Thymus (tissue), 11 donors: ENCODE results near the gene SHISAL2A. TPM values are rescaled to one million over a fixed set of nuclear protein-coding genes. Genes with fewer than 3 reads are reported as not detected.
"Not testable (repeated sequence)": the region's sequence is repeated elsewhere in the genome, so short reads cannot be mapped to it uniquely, and the experiment has no call there.

Experiments used
- DNase-seq, 9 donors: peaks; one replicate each; pipeline ENCODE4 v3.0.0-alpha.2; 2013; ENCODE audit warnings: low spot score in 9 of 9, low read depth in 6 of 9, missing footprints in 1 of 9
- H3K27ac ChIP-seq, 2 donors: one replicate each; pipeline ENCODE4 v1.5.1; 2013; ENCODE audit warnings: control low read depth in 1 of 2, low read depth in 1 of 2, low read length in 1 of 2, mild to moderate bottlenecking in 1 of 2, moderate library complexity in 1 of 2
- H3K27me3 ChIP-seq, 2 donors: one replicate each; pipeline ENCODE4 v1.5.1; 2013; ENCODE audit warnings: low read length in 1 of 2; ENCODE audit not compliant: control insufficient read depth in 2 of 2, insufficient read depth in 1 of 2
- H3K36me3 ChIP-seq, 2 donors: one replicate each; pipeline ENCODE4 v1.5.1; 2013; ENCODE audit warnings: low read length in 1 of 2, mild to moderate bottlenecking in 1 of 2, moderate library complexity in 1 of 2; ENCODE audit not compliant: control insufficient read depth in 2 of 2, insufficient read depth in 2 of 2
- H3K4me1 ChIP-seq, 2 donors: one replicate each; pipeline ENCODE4 v1.5.1; 2013; ENCODE audit warnings: low read length in 2 of 2; ENCODE audit not compliant: control insufficient read depth in 2 of 2, insufficient read depth in 2 of 2
- H3K4me3 ChIP-seq, 2 donors: one replicate each; pipeline ENCODE4 v1.5.1; 2013; ENCODE audit warnings: low read length in 2 of 2, control low read depth in 1 of 2, mild to moderate bottlenecking in 1 of 2
- H3K9me3 ChIP-seq, 2 donors: one replicate each; pipeline ENCODE4 v1.5.1; 2013; ENCODE audit warnings: low read length in 1 of 2, mild to moderate bottlenecking in 1 of 2; ENCODE audit not compliant: control insufficient read depth in 2 of 2, insufficient read depth in 1 of 2
- WGBS: extraction: QIAGEN DNeasy Blood & Tissue Kit; methylation state at CpG from one replicate; pipeline ENCODE4 v1.1.7; 2013; 5-methylcytosine and 5-hydroxymethylcytosine counted together
- polyA plus RNA-seq: library from polyadenylated mRNA; stranded (reverse); fragments of 200-250 nt; gene quantifications from one replicate; pipeline ENCODE4 v1.2.3, GENCODE V29; 2013
- total RNA-seq: library from RNA; stranded (reverse); fragments of 120-200 nt; gene quantifications from one replicate; pipeline ENCODE4 v1.2.4, GENCODE V29; 2013
- donor health status: healthy.

The SHISAL2A gene
- total and polyA plus RNA-seq, 2 donors = 0.61 to 2.6 TPM

DNA sequence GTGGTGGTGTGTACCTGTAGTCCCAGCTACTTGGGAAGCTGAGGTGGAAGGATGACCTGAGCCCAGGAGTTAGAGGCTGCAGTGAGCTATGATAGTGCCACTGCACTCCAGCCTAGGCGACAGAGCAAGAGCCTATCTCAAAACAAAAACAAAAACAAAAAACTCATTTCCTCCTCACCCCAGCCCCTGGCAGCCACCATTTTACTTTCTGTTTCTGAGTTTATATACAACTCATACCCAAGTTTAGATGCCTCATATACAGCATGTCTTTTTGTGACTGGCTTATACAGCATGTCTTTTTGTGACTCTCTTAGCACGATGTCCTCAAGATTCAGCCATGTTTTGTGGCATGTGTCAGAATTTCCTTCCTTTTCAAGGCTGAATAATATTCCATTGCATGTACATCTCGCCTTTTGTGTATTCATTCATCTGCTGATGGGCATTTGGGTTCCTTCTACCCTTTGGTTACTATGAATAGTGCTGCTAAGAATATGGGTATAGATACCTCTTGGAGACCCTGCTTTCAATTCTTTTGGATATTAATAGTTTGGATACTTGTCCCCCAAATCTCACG is 50.5 kb downstream of the SHISAL2A start:
- WGBS = 97% methylated on average over 4 of the region's 4 CpGs
- no peak overlapping the region for H3K27ac ChIP-seq
- no peak for DNase-seq
- H3K4me3 ChIP-seq = no peak overlapping the region
- H3K4me1 ChIP-seq = peaks cover 0 to 3% of the 10 kb centered on the region in 2 donors
- H3K27me3 ChIP-seq = no peaks in the 10 kb centered on the region
- peaks cover 0 to 4% of the 10 kb centered on the region in 2 donors for H3K9me3 ChIP-seq
- peaks cover 3 to 8% of the 10 kb centered on the region in 2 donors for H3K36me3 ChIP-seq

DNA sequence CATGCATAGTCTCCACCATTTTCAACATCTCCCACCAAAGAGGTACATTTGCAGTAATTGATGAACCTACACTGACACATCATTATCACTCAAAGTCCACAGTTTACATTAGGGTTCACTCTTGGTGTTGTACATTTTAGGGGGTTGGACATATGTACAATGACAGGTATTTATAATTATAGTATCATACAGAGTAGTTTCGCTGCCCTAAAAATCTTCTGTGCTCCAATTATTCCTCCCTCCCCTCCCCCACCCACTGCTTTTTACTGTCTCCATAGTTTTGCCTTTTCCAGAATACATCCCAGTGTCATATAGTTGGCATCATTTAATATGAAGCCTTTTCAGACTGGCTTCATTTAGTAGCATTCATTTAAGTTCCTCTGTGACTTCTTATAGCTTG is 51.6 kb downstream of the SHISAL2A start:
- H3K27me3 ChIP-seq = no peaks in the 10 kb centered on the region
- no peak overlapping the region for H3K27ac ChIP-seq
- peaks cover 0 to 3% of the 10 kb centered on the region in 2 donors for H3K4me1 ChIP-seq
- H3K4me3 ChIP-seq = no peak overlapping the region
- peaks cover 0 to 4% of the 10 kb centered on the region in 2 donors for H3K9me3 ChIP-seq
- DNase-seq = no peak
- 98% methylated on average over 1 of the region's 1 CpG for WGBS
- peaks cover 3 to 8% of the 10 kb centered on the region in 2 donors for H3K36me3 ChIP-seq

DNA sequence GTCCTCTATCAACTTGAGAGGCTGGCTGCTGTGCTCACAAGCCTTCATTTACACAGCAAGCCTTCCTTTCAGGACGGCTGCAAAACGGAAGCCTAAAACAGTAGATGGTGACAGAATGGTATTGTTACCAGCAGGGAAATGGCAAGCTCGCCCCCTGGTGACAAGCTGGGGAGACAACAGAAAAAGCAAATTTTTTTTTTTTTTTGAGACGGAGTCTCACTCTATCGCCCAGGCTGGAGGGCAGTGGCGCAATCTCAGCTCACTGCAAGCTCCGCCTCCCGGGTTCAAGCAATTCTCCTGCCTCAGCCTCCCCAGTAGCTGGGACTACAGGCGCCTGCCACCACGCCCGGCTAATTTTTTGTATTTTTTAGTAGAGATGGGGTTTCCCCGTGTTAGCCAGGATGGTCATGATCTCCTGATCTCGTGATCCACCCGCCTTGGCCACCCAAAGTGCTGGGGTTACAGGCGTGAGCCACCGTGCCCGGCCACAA is 53.3 kb downstream of the SHISAL2A start:
- not testable (repeated sequence) for H3K4me1 ChIP-seq, H3K27me3 ChIP-seq, H3K36me3 ChIP-seq, H3K9me3 ChIP-seq, H3K4me3 ChIP-seq
- WGBS = 64% methylated on average over 17 of the region's 17 CpGs
- peak overlapping the region in 1 of 2 donors; percentile 36 for H3K27ac ChIP-seq
- peak; percentile 60 to 91 (median 72) for DNase-seq

DNA sequence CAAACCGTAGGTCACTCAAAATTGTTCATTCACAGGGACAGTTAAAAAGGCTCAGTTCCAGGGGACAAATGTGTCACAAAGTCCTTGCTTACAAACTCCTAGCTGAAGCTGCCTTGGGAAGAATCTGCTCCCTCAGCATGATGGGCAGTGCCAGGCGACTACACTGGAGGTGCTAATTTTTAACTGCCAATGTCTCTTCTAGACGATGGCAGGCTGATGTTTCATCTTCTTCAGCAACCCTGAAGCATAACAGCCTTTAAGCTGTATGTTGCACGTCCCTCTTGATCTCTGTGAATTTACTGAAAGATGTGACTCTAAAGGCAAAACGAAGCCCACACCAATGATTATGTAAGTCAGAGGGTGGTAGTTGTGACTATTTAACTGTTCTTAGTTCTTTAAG is 53.9 kb downstream of the SHISAL2A start:
- peaks cover 0 to 4% of the 10 kb centered on the region in 2 donors for H3K9me3 ChIP-seq
- WGBS = 98% methylated on average over 5 of the region's 5 CpGs
- H3K4me3 ChIP-seq = no peak overlapping the region
- no peak overlapping the region for H3K27ac ChIP-seq
- H3K4me1 ChIP-seq = peaks cover 0 to 3% of the 10 kb centered on the region in 2 donors
- DNase-seq = no peak
- H3K36me3 ChIP-seq = peaks cover 7 to 8% of the 10 kb centered on the region in 2 donors
- H3K27me3 ChIP-seq = no peaks in the 10 kb centered on the region

DNA sequence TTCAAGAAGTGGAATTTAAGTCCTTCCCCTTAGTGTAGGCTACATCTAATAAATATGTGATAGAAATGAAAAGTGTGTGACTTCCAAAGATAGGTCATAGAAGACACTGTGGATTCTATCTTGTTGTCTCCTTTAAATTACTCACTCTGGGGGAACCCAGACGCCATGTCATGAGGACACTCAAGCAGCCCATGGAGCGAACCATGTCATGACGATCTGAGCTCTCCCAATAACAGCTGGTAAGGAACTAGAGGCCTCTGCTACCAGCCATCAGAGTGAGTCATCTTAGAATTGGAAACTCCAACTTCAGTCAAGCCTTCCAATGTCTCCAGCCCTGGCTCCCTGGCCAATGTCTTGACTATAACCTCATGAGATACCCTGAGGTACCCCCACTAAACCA is 58.9 kb downstream of the SHISAL2A start:
- H3K36me3 ChIP-seq = peaks cover 7 to 20% of the 10 kb centered on the region in 2 donors
- H3K4me1 ChIP-seq = no peaks in the 10 kb centered on the region
- 99% methylated on average over 3 of the region's 3 CpGs for WGBS
- H3K4me3 ChIP-seq = no peak overlapping the region
- H3K9me3 ChIP-seq = peaks cover 0 to 4% of the 10 kb centered on the region in 2 donors
- no peaks in the 10 kb centered on the region for H3K27me3 ChIP-seq
- H3K27ac ChIP-seq = no peak overlapping the region
- DNase-seq = no peak

DNA sequence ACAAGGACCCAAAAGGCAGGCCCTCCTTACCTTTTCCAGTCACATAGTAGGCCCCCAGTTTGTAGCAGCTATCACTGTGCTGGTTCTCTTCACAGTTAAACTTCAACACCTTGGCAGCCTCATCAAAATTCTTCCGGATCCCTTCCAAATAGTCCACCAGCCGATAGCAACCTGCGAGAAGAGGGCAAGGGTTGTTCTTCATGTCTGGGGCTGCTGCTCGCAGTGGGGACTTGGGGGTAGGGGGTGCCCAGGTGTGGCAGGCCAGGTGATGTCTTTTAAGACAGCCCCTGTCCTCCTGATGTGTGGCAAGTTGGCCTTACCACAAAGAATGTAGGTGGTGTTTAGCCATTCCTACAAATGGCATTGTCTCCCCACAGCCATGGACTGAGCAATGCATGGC is 59.7 kb downstream of the SHISAL2A start:
- Histone ChIP-seq H3K4me3 (no peak overlapping the region), H3K27ac (no peak overlapping the region), H3K9me3 (peaks cover 0 to 3% of the 10 kb centered on the region in 2 donors), H3K27me3 (no peaks in the 10 kb centered on the region), H3K4me1 (peaks cover under 1 to 6% of the 10 kb centered on the region in 2 donors), H3K36me3 (peaks cover 4 to 15% of the 10 kb centered on the region in 2 donors)
- DNase-seq = no peak
- WGBS = over 99% methylated on average over 4 of the region's 4 CpGs

DNA sequence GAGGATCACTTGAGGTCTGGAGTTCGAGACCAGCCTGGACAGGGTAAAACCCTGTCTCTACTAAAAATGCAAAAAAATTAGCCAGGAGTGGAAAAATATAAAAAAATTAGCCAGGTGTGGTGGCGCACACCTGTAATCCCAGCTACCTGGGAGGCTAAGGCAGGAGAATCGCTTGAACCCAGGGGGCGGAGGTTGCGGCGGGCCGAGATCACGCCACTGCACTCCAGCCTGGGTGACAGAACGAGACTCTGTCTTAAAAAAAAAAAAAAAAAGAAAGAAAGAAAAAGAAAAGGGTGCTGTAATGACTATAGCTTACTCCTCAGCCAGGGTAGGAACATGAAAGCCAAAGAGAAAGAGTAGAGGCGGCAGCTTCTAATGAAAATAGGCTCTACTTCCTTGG is 60.4 kb downstream of the SHISAL2A start:
- DNase-seq, H3K27ac ChIP-seq, H3K9me3 ChIP-seq, H3K27me3 ChIP-seq, H3K4me3 ChIP-seq: not testable (repeated sequence)
- Histone ChIP-seq H3K4me1 (peaks cover 2 to 11% of the 10 kb centered on the region in 2 donors), H3K36me3 (peaks cover 3 to 12% of the 10 kb centered on the region in 2 donors)
- WGBS = 97% methylated on average over 10 of the region's 10 CpGs

DNA sequence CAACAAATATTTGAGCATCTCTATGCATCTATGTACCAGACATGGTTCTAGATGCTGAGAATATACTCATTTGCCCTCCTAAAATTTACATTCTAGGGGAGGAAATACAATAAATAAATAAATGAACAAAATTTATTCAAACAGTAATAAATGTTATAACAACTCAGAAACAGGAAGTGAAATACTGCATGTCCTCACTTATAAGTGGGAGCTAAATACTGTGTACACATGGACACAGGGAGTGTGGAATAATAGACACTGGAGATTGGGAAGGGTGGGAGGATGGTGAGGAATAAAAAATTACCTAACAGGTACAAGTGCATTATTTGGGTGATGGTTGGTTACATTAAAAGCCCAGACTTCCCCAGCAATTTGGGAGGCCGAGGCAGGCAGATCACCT is 60.9 kb downstream of the SHISAL2A start:
- H3K36me3 ChIP-seq = peaks cover 3 to 12% of the 10 kb centered on the region in 2 donors
- H3K4me3 ChIP-seq = no peak overlapping the region
- no peaks in the 10 kb centered on the region for H3K9me3 ChIP-seq
- DNase-seq = no peak
- peaks cover 0 to 5% of the 10 kb centered on the region in 2 donors for H3K27me3 ChIP-seq
- peaks cover 2 to 14% of the 10 kb centered on the region in 2 donors for H3K4me1 ChIP-seq
- H3K27ac ChIP-seq = no peak overlapping the region
- WGBS = 96% methylated on average over 1 of the region's 1 CpG

DNA sequence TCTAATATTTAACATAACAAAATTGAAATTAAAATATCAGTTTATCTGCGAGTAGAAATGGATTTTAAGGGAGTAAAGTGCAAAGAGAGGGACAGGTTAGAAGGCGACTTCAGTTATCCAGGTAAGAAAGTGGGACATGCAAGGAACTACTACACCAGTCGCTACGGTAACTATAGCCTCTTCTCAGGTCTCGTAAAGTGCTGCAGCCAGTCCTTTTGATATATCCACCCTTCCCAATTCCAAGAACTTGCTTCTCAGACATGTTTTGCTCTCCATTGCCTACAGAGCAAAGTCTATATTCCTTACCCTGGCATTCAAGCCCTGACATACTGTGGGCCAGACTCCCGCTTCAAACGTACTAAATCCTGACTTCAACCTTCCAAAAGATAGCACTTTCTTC is 62.7 kb downstream of the SHISAL2A start:
- DNase-seq = no peak
- Histone ChIP-seq H3K36me3 (peaks cover 3 to 12% of the 10 kb centered on the region in 2 donors), H3K27me3 (peaks cover under 1 to 5% of the 10 kb centered on the region in 2 donors), H3K9me3 (no peaks in the 10 kb centered on the region), H3K4me3 (no peak overlapping the region), H3K4me1 (peaks cover 2 to 14% of the 10 kb centered on the region in 2 donors), H3K27ac (no peak overlapping the region)
- WGBS = 98% methylated on average over 7 of the region's 7 CpGs
